Neuron (in vitro differentiated cells): ENCODE measurements around the gene TIMM22.

Experiments used
- H2AFZ ChIP-seq: one replicate; pipeline ENCODE4 v1.6.1; 2013; ENCODE audit warnings: low read depth, mild to moderate bottlenecking, inconsistent platforms, low read length, moderate library complexity
- H3K27me3 ChIP-seq: one replicate; pipeline ENCODE4 v1.6.1; 2013; ENCODE audit warnings: low read length; ENCODE audit not compliant: insufficient read depth
- H3K36me3 ChIP-seq: one replicate; pipeline ENCODE4 v1.6.1; 2013; ENCODE audit warnings: low read length; ENCODE audit not compliant: insufficient read depth
- H3K4me1 ChIP-seq: one replicate; pipeline ENCODE4 v1.6.1; 2013; ENCODE audit warnings: low read length; ENCODE audit not compliant: insufficient read depth
- H3K4me3 ChIP-seq: 2 replicates; pipeline ENCODE4 v1.5.1; 2013; ENCODE audit warnings: mild to moderate bottlenecking, low read length, moderate library complexity
- H3K9me3 ChIP-seq: one replicate; pipeline ENCODE4 v1.6.1; 2013; ENCODE audit warnings: low read length

TIMM22 gene

DNA sequence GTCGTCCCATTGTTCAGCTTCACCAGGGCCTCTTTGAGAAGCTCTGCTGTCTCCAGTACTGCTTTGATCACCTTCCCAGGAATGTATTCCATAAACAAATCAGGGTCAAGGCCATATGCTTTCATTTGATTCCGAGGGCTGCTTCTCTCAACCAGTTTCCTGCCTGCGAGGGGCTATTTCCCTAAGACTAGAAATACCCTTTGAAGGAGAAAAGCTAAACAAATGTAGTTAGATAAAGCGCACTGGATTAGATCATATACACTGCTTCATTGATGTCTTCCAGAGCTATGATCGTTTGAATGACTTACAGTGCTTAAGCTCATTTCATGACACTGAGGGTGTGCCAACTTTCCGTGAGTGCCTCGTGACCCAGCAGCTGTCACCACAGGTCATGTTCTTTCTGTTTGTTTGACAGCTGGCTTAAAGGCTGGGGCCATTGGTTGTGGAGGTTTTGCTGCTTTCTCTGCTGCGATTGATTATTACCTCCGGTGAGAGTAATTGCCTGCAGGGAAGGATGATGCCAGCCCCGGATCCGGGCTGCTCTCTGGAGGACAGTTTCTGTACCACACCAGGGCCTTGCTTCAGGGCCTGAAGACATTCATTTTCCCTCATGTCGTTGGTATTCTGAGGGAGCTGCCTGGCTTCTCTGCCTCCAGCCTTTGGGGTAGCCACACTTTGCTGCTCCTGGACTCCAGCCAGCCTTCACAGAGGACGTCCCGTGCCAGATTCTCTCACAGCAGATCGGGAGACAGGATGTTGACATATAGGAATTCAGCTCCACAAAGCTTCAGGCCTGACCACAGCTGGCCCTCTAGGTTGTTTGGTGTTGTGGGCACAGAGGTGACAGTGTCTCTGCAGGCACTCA lies 3.9 kb downstream of the TIMM22 start:
- Histone ChIP-seq H3K4me1 (peaks cover 11% of the 10 kb centered on the region), H3K27me3 (no peaks in the 10 kb centered on the region), H2AFZ (no peak overlapping the region), H3K36me3 (peaks cover 49% of the 10 kb centered on the region), H3K9me3 (no peaks in the 10 kb centered on the region), H3K4me3 (no peak overlapping the region)

DNA sequence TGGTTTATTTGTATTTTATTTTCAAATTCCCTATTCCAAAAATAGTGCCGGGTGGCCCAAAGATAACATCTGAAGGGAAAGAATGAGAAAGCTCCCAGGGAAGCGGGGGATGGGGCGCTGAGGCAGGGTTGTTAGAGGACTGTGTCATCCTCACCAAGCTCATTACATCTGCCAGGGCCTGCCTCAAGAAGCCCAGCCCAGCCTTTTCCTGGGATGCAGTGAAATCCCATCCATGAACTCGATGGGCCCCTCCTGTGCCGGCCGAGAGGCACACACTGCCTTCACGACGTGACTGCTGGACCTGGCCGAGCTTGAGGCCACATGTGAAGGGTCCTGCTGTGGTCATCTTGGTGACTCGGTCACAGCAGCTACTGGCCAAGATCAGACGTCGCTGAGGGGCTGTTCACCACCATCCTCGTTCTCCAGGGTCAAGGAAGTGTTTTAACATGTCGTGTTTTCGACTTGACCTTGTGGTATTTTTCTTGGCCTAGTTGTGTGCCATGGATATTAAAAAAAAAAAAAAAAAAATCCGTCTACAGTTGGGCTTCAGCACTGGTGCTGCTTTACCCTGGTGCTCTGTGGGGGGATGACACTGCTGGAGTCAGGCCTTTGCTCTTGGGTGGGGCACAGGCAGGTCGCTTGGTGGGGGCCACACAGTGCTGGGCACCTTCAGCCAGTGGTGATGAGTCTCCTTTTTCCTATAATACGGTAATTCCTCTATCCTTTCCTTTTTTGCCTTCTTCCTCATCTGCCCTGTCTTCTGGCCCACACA lies 4.9 kb downstream of the TIMM22 start:
- H2AFZ ChIP-seq = no peak overlapping the region
- H3K9me3 ChIP-seq = no peaks in the 10 kb centered on the region
- peaks cover 11% of the 10 kb centered on the region for H3K4me1 ChIP-seq
- H3K4me3 ChIP-seq = no peak overlapping the region
- H3K27me3 ChIP-seq = no peaks in the 10 kb centered on the region
- peaks cover 56% of the 10 kb centered on the region for H3K36me3 ChIP-seq

DNA sequence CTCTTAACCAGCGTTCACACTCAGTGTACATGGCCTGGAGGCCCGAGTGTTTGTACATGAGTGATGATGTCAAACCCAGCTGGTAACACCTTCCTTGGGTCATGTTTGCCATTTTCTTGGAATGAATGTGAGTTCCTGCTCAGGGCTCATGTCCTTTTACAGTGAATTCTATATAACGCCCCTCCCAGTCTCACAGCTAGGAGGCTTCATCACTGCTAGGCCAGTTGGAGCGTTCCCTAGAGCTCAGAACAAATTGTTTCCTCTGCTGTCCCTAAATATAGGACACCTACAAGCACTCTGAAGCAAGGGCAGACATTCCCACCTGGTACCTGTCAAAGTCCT lies 5.5 kb downstream of the TIMM22 start:
- Histone ChIP-seq H3K9me3 (no peaks in the 10 kb centered on the region), H2AFZ (no peak overlapping the region), H3K4me1 (peaks cover 11% of the 10 kb centered on the region), H3K27me3 (no peaks in the 10 kb centered on the region), H3K36me3 (peaks cover 59% of the 10 kb centered on the region), H3K4me3 (no peak overlapping the region)

DNA sequence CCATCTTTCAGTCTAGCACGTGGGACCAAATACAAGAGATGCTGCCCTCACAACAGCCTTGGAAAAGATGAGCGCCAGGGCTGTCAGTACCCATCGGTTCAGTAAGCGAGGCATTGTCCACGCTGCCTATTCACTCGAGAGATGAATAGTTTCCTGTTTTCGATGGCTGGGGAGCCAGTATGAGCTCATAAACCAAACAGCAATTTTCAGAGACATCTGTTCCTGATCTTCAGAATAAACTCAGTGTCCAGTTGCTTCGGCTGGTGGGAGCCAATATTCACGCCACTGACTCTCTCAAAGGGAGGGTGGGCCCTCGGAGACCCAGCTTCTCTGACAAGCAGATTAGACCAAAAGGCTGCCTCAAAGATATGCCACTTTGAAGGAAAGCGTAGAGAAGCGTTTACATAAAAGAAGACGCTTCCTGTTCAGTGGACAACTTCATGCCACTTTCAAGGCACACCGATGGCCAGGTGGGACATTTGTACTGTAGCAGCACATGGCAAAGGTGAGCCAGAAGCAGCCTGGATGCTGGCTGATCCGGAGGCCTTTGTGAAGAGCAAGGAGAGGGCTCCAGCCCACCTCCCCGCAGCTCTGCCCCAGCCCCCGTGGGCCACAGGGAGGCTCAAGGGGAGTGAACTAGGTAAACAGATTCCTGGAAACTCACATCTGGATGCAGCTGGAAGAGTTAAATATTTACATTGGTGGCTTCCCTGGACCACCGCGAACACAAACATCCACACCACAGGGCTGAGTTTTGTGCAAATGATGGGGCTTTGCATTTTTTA lies 6.0 kb downstream of the TIMM22 start:
- no peaks in the 10 kb centered on the region for H3K9me3 ChIP-seq
- H3K4me3 ChIP-seq = no peak overlapping the region
- H3K27me3 ChIP-seq = no peaks in the 10 kb centered on the region
- H3K4me1 ChIP-seq = peaks cover 7% of the 10 kb centered on the region
- H3K36me3 ChIP-seq = peaks cover 59% of the 10 kb centered on the region
- H2AFZ ChIP-seq = no peak overlapping the region

DNA sequence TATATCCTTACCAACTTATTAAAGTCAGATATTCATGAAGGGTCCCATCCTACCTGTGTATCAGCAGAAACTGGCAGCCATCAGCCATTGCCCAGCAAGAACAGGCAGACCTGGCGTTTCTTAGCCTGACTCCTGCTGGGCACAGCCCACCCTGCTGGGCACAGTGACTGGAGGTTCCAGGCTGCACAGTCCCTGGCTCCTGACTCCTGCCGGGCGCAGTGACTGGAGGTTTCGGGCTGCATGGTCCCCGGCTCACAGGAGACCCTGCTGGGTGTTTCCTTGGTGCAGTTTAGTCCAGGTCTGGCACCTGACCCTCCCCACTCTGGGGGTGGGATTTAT lies 6.7 kb downstream of the TIMM22 start:
- Histone ChIP-seq H3K36me3 (peaks cover 62% of the 10 kb centered on the region), H3K4me3 (no peak overlapping the region), H2AFZ (no peak overlapping the region), H3K27me3 (no peaks in the 10 kb centered on the region), H3K9me3 (no peaks in the 10 kb centered on the region), H3K4me1 (peaks cover under 1% of the 10 kb centered on the region)

DNA sequence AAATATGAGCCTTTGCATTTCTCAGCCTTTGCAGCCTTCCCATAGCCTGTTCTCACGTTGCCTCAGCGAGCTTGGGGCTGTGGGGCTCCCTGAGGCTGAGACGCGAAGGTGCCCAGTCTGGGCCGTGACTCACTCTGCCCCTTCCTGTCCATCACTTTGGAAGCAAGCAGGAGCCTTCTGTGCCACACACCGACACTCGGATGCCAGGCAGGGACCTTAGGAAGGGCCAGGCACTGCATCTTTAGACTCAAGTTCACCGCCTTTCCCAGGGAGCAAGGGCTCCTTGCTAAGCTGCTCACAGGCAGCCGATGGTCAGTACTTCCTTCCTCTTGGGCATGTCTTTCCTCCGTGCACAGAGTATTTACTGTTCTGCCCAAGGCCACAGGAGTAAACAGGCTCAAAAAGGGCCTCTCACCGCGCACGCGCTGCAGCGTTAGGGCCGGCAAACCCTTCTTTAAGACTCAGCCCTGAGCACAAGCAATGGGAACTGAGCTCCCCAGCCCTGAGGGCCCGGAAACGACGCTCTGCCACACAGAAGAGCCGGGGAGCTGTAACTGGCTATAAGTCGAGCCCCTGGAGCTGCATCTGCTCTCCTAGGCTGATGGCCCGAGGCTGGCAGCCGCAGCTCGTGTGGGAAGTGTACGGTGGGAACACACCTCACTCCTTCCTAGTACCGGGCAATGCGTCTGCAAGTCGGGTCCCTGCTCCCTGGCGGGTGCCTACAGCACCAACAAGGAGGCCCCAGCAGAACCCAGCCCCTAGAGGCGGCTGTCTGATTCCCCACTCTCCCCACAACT lies 7.2 kb downstream of the TIMM22 start:
- Histone ChIP-seq H3K27me3 (no peaks in the 10 kb centered on the region), H3K36me3 (peaks cover 66% of the 10 kb centered on the region), H2AFZ (no peak overlapping the region), H3K4me3 (no peak overlapping the region), H3K4me1 (no peaks in the 10 kb centered on the region), H3K9me3 (no peaks in the 10 kb centered on the region)

DNA sequence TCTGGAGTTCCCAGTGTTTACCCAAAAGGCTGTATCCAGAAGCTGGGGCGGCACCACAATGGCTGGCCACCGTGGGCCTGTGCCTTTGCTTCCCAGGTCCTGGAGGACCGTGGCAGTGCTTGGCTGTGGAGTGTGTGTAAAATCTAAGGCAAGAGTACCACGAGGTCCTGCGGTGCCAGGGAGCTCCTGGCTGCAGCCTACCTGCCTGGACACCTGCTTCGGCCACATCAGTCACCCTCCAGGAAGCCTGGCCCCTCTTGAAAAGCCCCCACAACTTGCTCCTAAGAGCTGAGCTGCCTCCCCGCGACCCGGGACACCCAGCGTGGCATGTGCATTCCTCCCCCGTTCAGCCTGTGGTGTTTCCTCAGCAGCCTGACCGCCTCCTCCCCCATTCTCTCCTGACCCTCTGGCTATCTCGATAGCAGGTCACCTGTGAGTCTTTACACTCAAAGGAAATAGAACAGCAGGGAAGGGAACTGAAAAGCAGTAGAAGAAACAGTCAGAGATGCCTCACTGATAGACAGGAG lies 7.9 kb downstream of the TIMM22 start:
- Histone ChIP-seq H2AFZ (no peak overlapping the region), H3K9me3 (no peaks in the 10 kb centered on the region), H3K4me1 (no peaks in the 10 kb centered on the region), H3K27me3 (no peaks in the 10 kb centered on the region), H3K36me3 (peaks cover 64% of the 10 kb centered on the region), H3K4me3 (no peak overlapping the region)

DNA sequence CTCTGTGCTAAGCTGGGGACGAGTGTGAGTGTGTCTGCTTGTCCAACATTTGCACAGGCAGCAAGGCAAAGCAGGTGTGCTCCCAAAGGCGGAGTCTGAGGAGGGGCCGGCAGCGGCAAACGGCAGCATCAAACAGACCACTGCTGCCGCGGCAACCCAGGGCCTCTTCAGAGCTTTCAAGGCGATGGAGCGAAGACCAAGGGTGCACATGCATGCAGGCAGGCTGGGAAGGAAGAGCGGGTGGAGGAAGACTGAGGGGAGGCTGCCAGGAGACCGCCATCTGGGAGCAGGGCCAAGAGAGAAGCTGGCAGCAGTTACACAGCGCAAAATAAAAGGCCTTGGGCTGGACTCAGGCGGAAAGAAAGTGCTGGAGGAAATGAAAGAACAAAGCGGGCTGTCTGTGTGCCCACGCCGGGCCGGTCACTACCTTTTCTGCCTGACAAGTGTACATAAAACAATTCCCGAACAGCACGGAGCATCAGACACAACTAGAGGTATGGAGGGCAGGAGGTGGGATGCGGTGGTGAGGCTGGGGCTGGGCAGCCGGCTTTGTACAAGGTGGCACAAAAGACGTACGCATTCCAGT lies 8.5 kb downstream of the TIMM22 start:
- peaks cover 66% of the 10 kb centered on the region for H3K36me3 ChIP-seq
- H3K4me1 ChIP-seq = no peaks in the 10 kb centered on the region
- no peak overlapping the region for H3K4me3 ChIP-seq
- no peaks in the 10 kb centered on the region for H3K27me3 ChIP-seq
- H2AFZ ChIP-seq = no peak overlapping the region
- no peaks in the 10 kb centered on the region for H3K9me3 ChIP-seq

DNA sequence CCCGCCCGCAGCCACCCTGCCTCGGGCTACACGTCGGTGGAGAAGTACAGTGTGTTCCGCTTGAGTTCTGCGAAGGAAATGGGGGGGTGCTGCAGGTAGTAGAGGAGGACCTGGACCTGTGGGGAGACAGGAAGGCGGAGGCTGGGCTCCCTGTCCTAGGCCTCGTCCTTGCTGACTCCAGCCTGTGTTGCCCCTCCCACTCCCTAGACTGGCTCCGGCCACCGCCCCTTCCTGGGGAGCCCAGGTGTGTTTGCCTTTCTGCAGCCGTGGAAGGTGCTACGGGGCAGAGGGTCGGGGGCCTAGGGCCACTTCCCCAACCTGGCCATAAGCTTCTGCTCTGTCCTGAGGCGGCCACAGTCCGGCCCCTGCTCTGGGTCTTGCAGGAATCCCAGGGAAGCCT lies 9.1 kb downstream of the TIMM22 start:
- H3K36me3 ChIP-seq = peaks cover 63% of the 10 kb centered on the region
- no peaks in the 10 kb centered on the region for H3K9me3 ChIP-seq
- no peak overlapping the region for H2AFZ ChIP-seq
- H3K4me1 ChIP-seq = no peaks in the 10 kb centered on the region
- H3K27me3 ChIP-seq = no peaks in the 10 kb centered on the region
- no peak overlapping the region for H3K4me3 ChIP-seq

DNA sequence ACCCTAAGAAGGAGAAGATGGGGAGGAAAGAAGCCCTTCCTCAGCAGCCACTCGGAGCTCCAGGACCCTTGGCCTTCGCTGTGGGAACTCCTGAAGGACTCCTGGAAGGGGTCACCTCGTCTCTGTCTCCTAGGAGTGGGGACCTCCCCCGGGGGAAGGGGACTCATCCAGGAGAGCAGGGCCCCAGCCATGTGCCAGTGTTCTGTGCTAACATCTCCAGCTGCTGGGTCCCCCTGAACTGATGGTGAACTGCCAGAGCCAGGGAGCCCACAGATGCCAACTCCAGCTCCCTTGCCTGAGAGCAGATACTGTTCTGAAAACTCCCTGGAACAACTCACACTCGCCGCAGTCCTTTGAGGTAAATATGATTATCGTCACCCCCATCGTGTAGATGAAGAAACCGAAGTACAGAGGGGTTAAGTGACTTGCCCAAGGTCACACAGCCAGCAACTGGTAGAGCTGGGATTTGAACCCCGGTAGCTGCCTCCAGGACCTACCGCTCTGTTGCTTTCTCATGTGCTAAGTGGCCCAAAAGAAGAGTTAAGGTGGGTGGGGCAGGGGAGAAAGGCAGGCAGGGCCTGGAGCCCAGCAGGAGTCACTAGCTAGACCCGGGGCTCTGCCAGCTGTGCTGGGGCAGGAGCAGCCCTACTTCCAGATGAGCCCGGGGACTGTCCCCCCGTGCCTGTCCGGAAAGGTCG lies 10.5 kb downstream of the TIMM22 start:
- Histone ChIP-seq H3K4me1 (no peaks in the 10 kb centered on the region), H3K4me3 (no peak overlapping the region), H2AFZ (no peak overlapping the region), H3K36me3 (peaks cover 60% of the 10 kb centered on the region), H3K27me3 (no peaks in the 10 kb centered on the region), H3K9me3 (no peaks in the 10 kb centered on the region)

DNA sequence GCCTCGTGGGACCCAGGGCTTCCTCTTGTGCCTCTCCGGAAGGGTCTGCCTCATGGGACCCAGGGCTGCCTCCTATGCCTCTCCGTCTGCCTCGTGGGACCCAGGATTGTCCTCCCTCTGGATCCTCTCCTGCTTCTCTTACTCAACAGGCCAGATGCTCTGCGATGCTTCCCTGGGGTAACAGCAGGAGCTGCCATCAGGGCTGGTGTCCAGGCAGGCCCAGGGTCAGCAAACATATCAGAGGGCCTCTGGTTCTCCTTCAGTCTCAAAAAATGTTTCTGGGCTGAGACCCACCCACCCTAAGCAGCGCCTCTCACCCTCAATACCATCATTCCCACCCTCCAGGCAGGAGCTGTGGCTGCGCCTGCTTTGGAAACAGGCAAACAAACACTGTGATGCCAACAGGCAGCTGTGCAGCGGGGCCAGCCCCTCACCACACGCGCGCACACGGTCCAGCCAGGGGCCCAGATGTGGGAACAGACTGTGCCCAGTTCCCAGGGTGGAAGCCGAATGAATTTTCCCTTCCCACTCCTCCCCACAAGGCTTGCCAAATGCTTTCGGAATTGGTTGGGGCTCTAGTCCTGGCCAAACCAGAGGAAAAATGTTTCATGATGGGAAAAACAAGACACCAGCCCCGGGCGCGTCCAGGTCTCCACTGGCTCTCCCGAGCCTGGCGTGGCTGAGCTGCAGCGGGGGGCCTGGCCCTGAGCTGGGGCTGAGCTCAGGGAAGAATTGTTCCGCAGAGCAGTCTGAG lies 11.3 kb downstream of the TIMM22 start:
- no peaks in the 10 kb centered on the region for H3K9me3 ChIP-seq
- no peaks in the 10 kb centered on the region for H3K4me1 ChIP-seq
- peaks cover 56% of the 10 kb centered on the region for H3K36me3 ChIP-seq
- H2AFZ ChIP-seq = no peak overlapping the region
- H3K27me3 ChIP-seq = no peaks in the 10 kb centered on the region
- no peak overlapping the region for H3K4me3 ChIP-seq
